NCI-H1436 (cell line): Measurements from ENCODE around the gene RNF6.
A peak's percentile ranks its signal among the peaks of the same experiment; 100 is the strongest.
"Not testable (repeated sequence)": the region's sequence is repeated elsewhere in the genome, so short reads cannot be mapped to it uniquely, and the experiment has no call there.

Experiments
- DNase-seq: peaks from one replicate; lab custom pipeline; 2025; lab: John Stamatoyannopoulos, UW

Gene RNF6

GRCh38 chr13:26221721-26222519 lies at the start of gene RNF6:
TSS of gene RNF6 (minus strand) at chr13:26222314. CDS start at chr13:26219649, 2,665 bp downstream.
- DNase-seq = peak; percentile 77

GRCh38 chr13:26270707-26271106 lies 48.6 kb upstream of the RNF6 start:
- no peak for DNase-seq

GRCh38 chr13:26266311-26266710 lies 44.2 kb upstream of the RNF6 start:
- DNase-seq = no peak

GRCh38 chr13:26262156-26262555 lies 40.0 kb upstream of the RNF6 start:
- no peak for DNase-seq

- no peak for DNase-seq
Measured at GRCh38 chr13:26259634-26260033, 37.5 kb upstream of the RNF6 start.

- no peak for DNase-seq
Measured at GRCh38 chr13:26257049-26257448, 34.9 kb upstream of the RNF6 start.

GRCh38 chr13:26255691-26256277 lies 33.7 kb upstream of the RNF6 start:
- no peak for DNase-seq

GRCh38 chr13:26255115-26255514 lies 33.0 kb upstream of the RNF6 start:
- DNase-seq = no peak

- no peak for DNase-seq
Measured at GRCh38 chr13:26254583-26255111, 32.5 kb upstream of the RNF6 start.

- DNase-seq = peak; percentile 76
Measured at GRCh38 chr13:26253787-26254582, 31.9 kb upstream of the RNF6 start, which contains the start of gene CDK8. TSS of gene CDK8 (plus strand) at chr13:26254129. CDS start at chr13:26254642, 513 bp downstream.

GRCh38 chr13:26253262-26253786 lies 31.2 kb upstream of the RNF6 start:
- no peak for DNase-seq

GRCh38 chr13:26252006-26252405 lies 29.9 kb upstream of the RNF6 start:
- DNase-seq = not testable (repeated sequence)

- DNase-seq = no peak
Measured at GRCh38 chr13:26249551-26249950, 27.4 kb upstream of the RNF6 start.

GRCh38 chr13:26247608-26248007 lies 25.5 kb upstream of the RNF6 start:
- no peak for DNase-seq

GRCh38 chr13:26247011-26247410 lies 24.9 kb upstream of the RNF6 start:
- no peak for DNase-seq

GRCh38 chr13:26246154-26246553 lies 24.0 kb upstream of the RNF6 start:
- no peak for DNase-seq

- no peak for DNase-seq
Measured at GRCh38 chr13:26236296-26236695, 14.2 kb upstream of the RNF6 start.

GRCh38 chr13:26230703-26231102 lies 8.6 kb upstream of the RNF6 start:
- DNase-seq = no peak

GRCh38 chr13:26229080-26229615 lies 7.0 kb upstream of the RNF6 start:
- DNase-seq = no peak

- DNase-seq = no peak
Measured at GRCh38 chr13:26228096-26228495, 6.0 kb upstream of the RNF6 start.

GRCh38 chr13:26227166-26227971 lies 5.3 kb upstream of the RNF6 start:
- no peak for DNase-seq
